Psoas muscle (tissue), 8 donors: ENCODE results near the gene COLEC11. TPM values are rescaled to one million over a fixed set of nuclear protein-coding genes. Genes with fewer than 3 reads are reported as not detected.
"Not testable (repeated sequence)": the region's sequence is repeated elsewhere in the genome, so short reads cannot be mapped to it uniquely, and the experiment has no call there.

Source experiments
- ATAC-seq, 4 donors: fragments of 200-7000 bp; cut with Tn5 transposase; one replicate each; pipeline ENCODE4 v1.9.1; 2020; ENCODE audit warnings: moderate library complexity in 3 of 4, mild to moderate bottlenecking in 2 of 4
- DNase-seq, 2 donors: peaks; one replicate each; pipeline ENCODE4 v3.0.0-alpha.2; 2020
- H3K27ac ChIP-seq: fragments of 200-600 bp; one replicate; pipeline ENCODE4 v1.8.0; 2022
- H3K27me3 ChIP-seq, 3 donors: fragments of 200-600 bp in 1 of 3; one replicate each; pipeline versions ENCODE4 v1.6.1 to v1.8.0; 2013 to 2022; ENCODE audit warnings: low read length in 2 of 3, mild to moderate bottlenecking in 2 of 3, moderate library complexity in 1 of 3; ENCODE audit not compliant: insufficient read depth in 3 of 3
- H3K36me3 ChIP-seq, 2 donors: fragments of 200-600 bp in 1 of 2; one replicate each; pipeline versions ENCODE4 v1.6.1 to v1.8.0; 2013 to 2022; ENCODE audit warnings: low read depth in 1 of 2, mild to moderate bottlenecking in 1 of 2, moderate library complexity in 1 of 2; ENCODE audit not compliant: insufficient read depth in 1 of 2
- H3K4me1 ChIP-seq: fragments of 200-600 bp; one replicate; pipeline ENCODE4 v1.8.0; 2022
- H3K4me3 ChIP-seq: fragments of 200-600 bp; one replicate; pipeline ENCODE4 v1.8.0; 2022; ENCODE audit warnings: mild to moderate bottlenecking
- H3K9me3 ChIP-seq: fragments of 200-600 bp; one replicate; pipeline ENCODE4 v1.8.0; 2022
- CTCF ChIP-seq: fragments of 200-600 bp; IDR thresholded peaks from one replicate; pipeline ENCODE4 v1.8.0; 2022; ENCODE audit warnings: antibody characterized with exemption
- WGBS, 3 donors: extraction: QIAGEN DNeasy Blood & Tissue Kit; methylation state at CpG; one replicate each; pipeline versions ENCODE4 v1.1.6 to v1.1.7; 2013; 5-methylcytosine and 5-hydroxymethylcytosine counted together
- intact Hi-C, 2 donors: fragments of 100-400 bp; cut with DNase I; formaldehyde crosslinking; loops; one replicate each; pipeline versions ENCODE4 v1.11.0 to v1.14.2; 2022
- polyA plus RNA-seq, 3 donors: library from polyadenylated mRNA; stranded (reverse); fragments of 200-250 nt; gene quantifications; one replicate each; pipeline ENCODE4 v1.2.3, GENCODE V29; 2013
- total RNA-seq, 4 donors: library from RNA; stranded (reverse); fragmentation: NEBNext Ultra II Directional in 2 of 4; extraction: Animal tissue kit (Norgen Biotek cat#: 25700) in 2 of 4; gene quantifications; one replicate each; pipeline versions ENCODE4 v1.2.1 to v1.2.4, GENCODE V29; 2021 to 2023
- donor health status: healthy with polysubstance abuse.
- donor health status: DM: no; HTN: no; CAD: no; lungs with moderate emphysema.
- donor health status: Bipolar disorder and iron deficiency.
- donor health status: healthy.
- donor health status: DM: yes; HTN: yes; CAD: no.
- donor health status: DM: no; HTN: no; CAD: no.
- donor health status: DM: no; HTN: no; CAD: no.
- donor health status: DM: yes; HTN: yes; CAD: no.

Gene COLEC11
- total and polyA plus RNA-seq, 7 donors = 0.22 to 1.0 (median 0.38) TPM; not detected in 1

GRCh38 chr2:3610881-3611505, 16.1 kb downstream of the COLEC11 start:
- Histone ChIP-seq H3K4me1 (no peaks in the 10 kb centered on the region), H3K27ac (no peak overlapping the region), H3K36me3 (no peaks in the 10 kb centered on the region), H3K27me3 (peaks cover 0 to 9% (median 8%) of the 10 kb centered on the region in 3 donors), H3K4me3 (no peak overlapping the region), H3K9me3 (no peaks in the 10 kb centered on the region)
- intact Hi-C loops = no loop called here
- DNase-seq = peak in 1 of 2 donors; percentile 20
- TF ChIP-seq CTCF = no peak
- WGBS, 3 donors = 69 to 72% (median 71%) methylated on average over 23 of the region's 23 CpGs
- ATAC-seq = no peak

GRCh38 chr2:3611589-3611988, 16.7 kb downstream of the COLEC11 start:
- intact Hi-C loops = no loop called here
- H3K27ac ChIP-seq = no peak overlapping the region
- no peaks in the 10 kb centered on the region for H3K9me3 ChIP-seq
- 80 to 87% (median 81%) methylated on average over 11 of the region's 11 CpGs for WGBS, 3 donors
- no peak for TF ChIP-seq CTCF
- ATAC-seq = no peak
- H3K27me3 ChIP-seq = peaks cover 0 to 7% (median 2%) of the 10 kb centered on the region in 3 donors
- no peak for DNase-seq
- H3K4me3 ChIP-seq = no peak overlapping the region
- no peaks in the 10 kb centered on the region for H3K4me1 ChIP-seq
- H3K36me3 ChIP-seq = no peaks in the 10 kb centered on the region

GRCh38 chr2:3612639-3613523, 18.0 kb downstream of the COLEC11 start:
- H3K27me3 ChIP-seq = peaks cover 0 to 7% (median 0%) of the 10 kb centered on the region in 3 donors
- no peaks in the 10 kb centered on the region for H3K4me1 ChIP-seq
- H3K4me3 ChIP-seq = no peak overlapping the region
- H3K36me3 ChIP-seq = no peaks in the 10 kb centered on the region
- H3K27ac ChIP-seq = no peak overlapping the region
- TF ChIP-seq CTCF = no peak
- ATAC-seq = no peak
- intact Hi-C loops = no loop called here
- 82 to 88% (median 84%) methylated on average over 27 to 29 of the region's 29 CpGs for WGBS, 3 donors
- peak in 1 of 2 donors; percentile 28 for DNase-seq
- no peaks in the 10 kb centered on the region for H3K9me3 ChIP-seq

GRCh38 chr2:3613524-3613905, 18.6 kb downstream of the COLEC11 start:
- WGBS, 3 donors = 91 to 96% (median 95%) methylated on average over 12 of the region's 12 CpGs
- H3K27me3 ChIP-seq = peaks cover 0 to 7% (median 0%) of the 10 kb centered on the region in 3 donors
- ATAC-seq = no peak

DNA sequence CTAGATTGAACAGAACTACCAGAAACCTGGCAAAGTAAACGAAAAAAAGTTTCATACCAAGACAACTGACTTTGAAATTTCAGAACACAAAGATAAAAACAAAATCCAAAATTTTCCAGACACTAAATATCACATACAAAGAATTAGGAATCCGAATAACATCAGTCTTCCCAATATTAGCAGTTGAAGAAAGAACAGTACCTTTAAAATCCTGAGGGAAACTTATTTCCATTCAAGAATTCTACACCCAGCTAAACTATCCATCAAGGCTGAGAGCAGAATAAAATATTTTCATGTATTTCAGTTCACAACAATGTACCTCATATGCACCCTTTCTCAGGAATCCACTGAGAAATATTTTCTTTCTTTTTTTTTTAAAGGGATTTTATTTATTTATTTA, 19.8 kb downstream of the COLEC11 start:
- H3K4me1 ChIP-seq, H3K27me3 ChIP-seq, H3K4me3 ChIP-seq, intact Hi-C loops, H3K27ac ChIP-seq, DNase-seq, H3K36me3 ChIP-seq, H3K9me3 ChIP-seq, ATAC-seq: not testable (repeated sequence)
- WGBS, 3 donors = 66 to 80% (median 79%) methylated on average over 2 of the region's 2 CpGs

More at GRCh38 chr2:3613524-3613905, 18.6 kb downstream of the COLEC11 start:
- Histone ChIP-seq H3K27ac (no peak overlapping the region), H3K4me3 (no peak overlapping the region), H3K4me1 (no peaks in the 10 kb centered on the region), H3K36me3 (no peaks in the 10 kb centered on the region), H3K9me3 (no peaks in the 10 kb centered on the region)
- peak in 1 of 2 donors; percentile 19 for DNase-seq
- no peak for TF ChIP-seq CTCF
- intact Hi-C loops = no loop called here

DNA sequence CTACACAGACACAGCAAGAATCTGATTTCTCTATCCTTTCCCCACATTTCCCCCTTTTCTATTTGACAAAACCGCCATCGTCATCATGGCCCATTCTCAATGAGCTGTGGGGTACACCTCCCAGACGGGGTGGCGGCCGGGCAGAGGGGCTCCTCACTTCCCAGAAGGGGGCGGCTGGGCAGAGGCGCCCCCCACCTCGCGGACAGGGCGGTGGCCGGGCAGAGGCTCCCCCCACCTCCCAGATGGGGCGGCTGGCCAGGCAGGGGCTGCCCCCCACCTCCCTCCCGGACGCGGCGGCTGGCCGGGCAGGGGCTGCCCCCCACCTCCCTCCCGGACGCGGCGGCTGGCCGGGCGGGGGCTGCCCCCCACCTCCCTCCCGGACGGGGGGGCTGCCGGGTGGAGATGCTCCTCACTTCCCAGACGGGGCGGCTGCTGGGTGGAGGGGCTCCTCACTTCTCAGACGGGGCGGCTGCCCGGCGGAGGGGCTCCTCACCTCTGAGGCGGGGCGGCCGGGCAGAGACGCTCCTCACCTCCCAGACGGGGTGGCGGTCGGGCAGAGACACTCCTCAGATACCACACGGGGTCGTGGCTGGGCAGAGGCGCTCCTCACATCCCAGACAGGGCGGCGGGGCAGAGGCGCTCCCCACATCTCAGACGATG, 20.8 kb downstream of the COLEC11 start:
- peak in 1 of 2 donors; percentile 32 for DNase-seq
- H3K27me3 ChIP-seq, H3K36me3 ChIP-seq, H3K27ac ChIP-seq, ATAC-seq, H3K4me1 ChIP-seq, H3K4me3 ChIP-seq, H3K9me3 ChIP-seq, intact Hi-C loops: not testable (repeated sequence)
- WGBS, 3 donors = 94 to 95% (median 95%) methylated on average over 29 to 46 of the region's 46 CpGs
